Activated CD4-positive, alpha-beta T cell treated with anti-CD3 and anti-CD28 coated beads, Interleukin-2, amount 50 U/mL, for 1 hour (primary cell): ENCODE data around the gene KIF19.

Experiments
- DNase-seq: peaks from one replicate; pipeline ENCODE4 v3.0.0-alpha.2; 2020

The KIF19 gene

GRCh38 chr17:74343121-74343520 lies 17.1 kb downstream of the KIF19 start:
- DNase-seq: no peak

DNA sequence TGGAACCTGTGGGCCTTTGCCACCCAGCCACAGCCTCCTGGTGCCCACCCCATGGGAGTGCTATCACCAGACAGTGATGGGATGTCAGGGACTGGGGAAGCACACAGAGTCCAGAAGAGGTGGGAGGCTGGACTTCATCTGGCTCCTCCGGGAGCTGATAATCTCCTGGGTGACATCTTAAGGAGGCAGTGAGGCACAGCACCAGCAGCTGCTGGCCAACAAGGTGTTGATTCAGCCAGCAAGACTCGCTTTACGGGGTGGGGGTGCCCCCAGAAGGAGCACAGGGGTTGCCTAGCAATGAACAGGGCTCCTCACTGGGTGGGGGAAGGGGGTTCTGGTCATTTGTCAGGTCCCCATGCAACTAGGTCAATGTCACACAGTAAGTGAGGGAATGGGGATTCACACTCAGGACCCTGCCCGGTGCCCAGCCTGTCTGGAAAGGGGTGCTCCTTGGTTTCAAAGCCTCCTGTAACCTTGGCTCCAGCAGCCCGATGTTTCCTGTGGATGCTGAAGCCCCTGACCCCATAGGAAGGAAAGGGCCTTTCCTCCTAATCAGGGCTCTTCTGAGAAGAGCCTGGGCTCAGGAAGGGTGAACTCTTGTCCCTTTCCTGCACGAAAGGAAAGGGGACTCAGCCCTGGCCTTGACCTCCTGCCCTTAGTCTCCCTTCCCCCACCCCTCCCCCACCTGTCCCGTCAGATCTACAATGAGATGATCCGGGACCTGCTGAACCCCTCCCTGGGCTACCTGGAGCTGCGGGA lies 17.7 kb downstream of the KIF19 start:
- DNase-seq: no peak

- no peak for DNase-seq
These were observed 18.6 kb downstream of the KIF19 start for GRCh38 chr17:74344658-74345057.

GRCh38 chr17:74345433-74346241 lies 19.6 kb downstream of the KIF19 start:
- no peak for DNase-seq

DNA sequence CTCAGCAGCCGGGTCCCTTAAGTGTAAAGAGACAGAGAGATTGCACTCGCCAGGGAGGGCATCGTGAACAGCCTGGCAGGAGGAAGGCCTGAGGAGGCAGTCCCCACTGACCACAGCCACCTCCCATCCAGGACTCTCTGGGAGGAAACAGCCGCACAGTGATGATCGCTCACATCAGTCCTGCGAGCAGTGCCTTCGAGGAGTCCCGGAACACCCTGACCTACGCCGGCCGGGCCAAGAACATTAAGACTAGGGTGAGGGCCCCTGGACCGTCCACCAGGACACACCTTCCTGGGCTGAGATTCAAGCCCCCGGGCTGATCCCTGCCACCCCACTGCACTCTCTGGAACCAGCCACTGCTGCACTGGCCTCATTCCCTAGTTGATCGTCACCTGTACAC lies 21.6 kb downstream of the KIF19 start:
- DNase-seq: no peak

DNA sequence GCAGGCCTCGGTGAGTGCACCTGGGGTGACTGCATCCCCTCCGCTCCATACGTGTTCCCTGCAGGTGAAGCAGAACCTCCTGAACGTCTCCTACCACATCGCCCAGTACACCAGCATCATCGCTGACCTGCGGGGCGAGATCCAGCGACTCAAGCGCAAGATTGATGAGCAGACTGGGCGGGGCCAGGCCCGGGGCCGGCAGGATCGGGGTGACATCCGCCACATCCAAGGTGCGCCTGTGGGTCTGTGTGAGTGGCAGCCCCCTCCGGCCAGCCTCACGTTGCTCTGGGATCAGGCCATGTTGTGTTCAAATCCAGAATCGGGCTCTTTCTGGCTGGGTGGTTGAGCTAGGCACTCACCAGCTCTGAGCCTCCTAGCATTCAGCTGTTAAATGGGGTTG lies 23.1 kb downstream of the KIF19 start:
- no peak for DNase-seq

GRCh38 chr17:74350486-74350885 lies 24.5 kb downstream of the KIF19 start:
- no peak for DNase-seq

- DNase-seq: no peak
These were observed 25.7 kb downstream of the KIF19 start for GRCh38 chr17:74351552-74352210.

DNA sequence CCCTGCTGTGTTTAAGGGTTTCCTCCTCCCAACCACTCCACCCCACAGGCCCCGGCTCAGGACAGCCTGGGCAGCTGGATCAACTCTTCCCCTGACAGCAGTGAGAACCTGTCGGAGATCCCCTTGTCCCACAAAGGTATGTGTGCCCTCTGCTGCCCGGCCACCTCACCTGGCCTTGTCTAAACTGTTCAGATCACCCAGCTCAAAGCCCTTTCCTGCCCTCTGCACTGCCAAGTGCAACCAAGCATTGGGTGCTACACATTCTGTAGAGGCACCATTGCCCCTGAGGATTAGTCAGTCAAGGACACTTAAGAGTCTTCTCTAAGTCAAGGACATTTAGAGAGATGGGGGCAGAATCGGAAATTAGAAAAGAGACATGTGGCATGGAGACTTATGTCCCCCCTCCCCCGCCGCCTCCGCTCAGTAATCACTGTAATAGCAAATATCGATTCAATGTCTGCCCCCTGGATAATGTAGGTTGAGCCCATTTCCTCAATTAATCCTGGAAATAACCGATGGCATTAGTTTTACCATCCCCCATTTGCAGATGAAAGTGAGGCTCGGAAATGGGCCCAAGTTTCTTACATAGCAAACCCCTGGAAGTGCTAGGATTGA lies 27.5 kb downstream of the KIF19 start:
- DNase-seq: no peak

- peak; percentile 48 for DNase-seq
These were observed 28.1 kb downstream of the KIF19 start for GRCh38 chr17:74354123-74354522.

GRCh38 chr17:74354561-74354960 lies 28.5 kb downstream of the KIF19 start:
- DNase-seq: no peak

DNA sequence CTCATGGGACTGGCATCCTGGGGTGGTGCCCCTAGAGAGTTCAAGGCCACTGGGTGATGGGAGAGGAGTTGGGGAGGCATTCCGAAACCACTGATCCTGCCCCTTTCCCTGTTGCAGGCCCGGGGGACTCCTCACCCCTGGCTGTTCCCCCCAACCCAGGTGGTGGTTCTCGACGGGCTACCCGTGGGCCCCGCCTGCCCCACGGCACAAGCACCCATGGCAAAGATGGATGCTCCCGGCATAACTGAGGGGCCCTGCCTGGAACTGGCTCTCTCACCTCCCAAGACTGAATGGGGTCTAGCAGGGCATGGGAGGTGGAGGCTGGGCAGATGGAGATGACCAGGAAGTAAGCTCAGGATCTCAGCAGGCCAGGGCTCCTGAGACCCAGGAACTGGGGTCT lies 29.0 kb downstream of the KIF19 start:
- DNase-seq: no peak

GRCh38 chr17:74356646-74357465 lies 30.8 kb downstream of the KIF19 start:
- DNase-seq: no peak

- DNase-seq: no peak
These were observed 31.4 kb downstream of the KIF19 start for GRCh38 chr17:74357466-74357809.

DNA sequence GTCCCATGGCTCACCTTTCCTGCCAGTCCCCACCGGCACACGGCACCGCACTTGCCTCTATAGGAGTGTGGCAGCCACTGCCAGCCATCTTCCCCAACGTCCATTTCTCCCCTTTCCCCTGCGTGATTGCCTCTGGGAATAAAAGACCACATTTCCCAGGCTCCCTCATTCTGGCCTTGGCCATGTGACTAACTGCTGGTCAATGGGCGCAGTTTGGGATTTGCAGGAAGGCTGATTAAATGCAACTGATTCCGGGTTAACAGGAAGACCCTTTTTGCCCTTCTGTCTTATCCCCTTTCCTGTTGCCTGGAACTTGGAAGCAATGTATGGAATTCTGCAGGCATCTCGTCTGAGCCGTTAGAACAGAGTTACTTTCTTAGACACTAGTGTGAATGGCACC lies 32.7 kb downstream of the KIF19 start:
- no peak for DNase-seq

GRCh38 chr17:74359916-74360315 lies 33.9 kb downstream of the KIF19 start:
- no peak for DNase-seq

DNA sequence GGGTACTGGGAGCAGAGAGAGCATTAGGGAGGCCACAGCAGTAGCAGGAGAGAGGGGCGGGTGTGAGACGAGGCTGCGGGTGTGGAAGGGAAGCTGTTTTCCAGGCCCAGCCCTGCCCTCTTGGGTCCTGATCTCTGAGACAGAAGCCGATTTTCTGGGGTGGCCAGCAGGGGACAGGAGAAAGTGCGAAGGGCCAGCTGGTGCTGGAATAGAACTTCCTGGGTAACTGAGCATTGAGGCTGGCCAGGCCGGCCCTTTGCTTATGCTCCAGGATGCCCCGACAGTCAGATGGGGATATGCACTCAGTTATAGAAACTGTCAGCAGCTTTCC lies 34.8 kb downstream of the KIF19 start:
- DNase-seq: no peak

DNA sequence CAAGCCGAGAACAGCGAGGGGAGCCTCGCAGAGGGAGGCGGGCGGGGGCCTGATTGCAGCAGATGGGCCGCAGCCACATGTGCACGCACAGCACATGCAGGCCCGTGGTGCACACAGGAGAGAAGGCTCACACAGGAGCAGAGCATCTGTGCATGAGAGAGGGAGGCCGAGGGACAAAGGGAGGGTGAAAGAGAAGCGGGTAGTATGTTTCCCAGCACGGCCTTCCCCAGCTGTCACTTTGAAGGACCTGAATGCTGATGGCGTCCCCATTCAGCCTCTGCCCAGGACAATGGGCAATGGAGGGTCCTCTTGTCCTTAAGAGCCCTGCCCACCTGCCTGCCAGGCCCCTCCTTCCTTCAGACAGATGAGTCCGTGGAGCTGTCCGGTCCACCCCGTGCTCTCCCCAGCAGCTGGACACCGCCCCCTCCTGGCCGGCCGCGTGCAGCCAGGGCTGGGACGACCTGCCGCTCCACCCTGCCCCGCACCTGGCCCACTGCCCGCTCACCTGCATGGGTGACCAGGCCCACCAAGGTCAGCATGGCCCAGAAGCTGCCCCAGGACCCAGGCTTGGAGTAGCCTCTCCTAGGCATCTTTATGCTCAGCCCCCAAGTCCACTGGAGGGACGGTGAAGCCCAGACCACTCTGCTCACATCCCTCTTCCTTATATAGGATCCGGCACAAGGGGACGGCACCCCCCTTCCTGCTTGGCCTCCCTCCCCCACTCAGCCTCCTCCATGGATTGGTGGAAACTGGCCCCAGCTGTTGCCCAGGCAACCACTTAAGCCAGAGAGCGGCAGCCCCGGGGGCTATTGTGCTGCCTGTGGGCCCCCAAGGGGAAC lies 35.4 kb downstream of the KIF19 start, which contains the start of gene BTBD17:
BTBD17 (minus strand) TSS at position 639 of the 839 bp plus-strand sequence; CDS start at position 590, 49 bp downstream.
- DNase-seq: peak; percentile 38

DNA sequence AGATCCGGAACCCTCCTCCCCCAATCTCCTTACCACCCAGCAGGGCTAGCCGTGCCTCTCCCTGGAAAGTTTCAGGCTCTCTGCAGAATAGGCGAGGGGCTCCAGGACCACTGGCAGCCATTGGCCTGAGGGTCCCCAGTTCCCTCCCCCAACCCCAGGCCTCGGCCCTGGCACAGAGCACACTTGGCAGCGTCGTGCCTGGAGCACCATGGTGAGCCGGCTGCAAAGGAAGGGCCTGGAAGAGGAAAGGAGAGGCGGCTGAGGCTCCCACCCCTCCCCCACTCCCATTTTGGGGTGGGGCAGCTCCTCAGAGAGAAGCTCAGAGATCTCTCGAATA lies 36.0 kb downstream of the KIF19 start:
- DNase-seq: no peak

- no peak for DNase-seq
These were observed 36.9 kb downstream of the KIF19 start for GRCh38 chr17:74362810-74363498.

- DNase-seq: no peak
These were observed 41.2 kb downstream of the KIF19 start, which contains the start of gene GPR142 for GRCh38 chr17:74367206-74367605. Gene GPR142 (plus strand): TSS chr17:74367506. CDS start chr17:74369541, 2,035 bp downstream.
